Renal cortex interstitium (tissue), 3 donors: ENCODE results near the gene CLDN11. TPM values are rescaled to one million over a fixed set of nuclear protein-coding genes. Genes with fewer than 3 reads are reported as not detected.

Experiments used
- polyA plus RNA-seq, 3 donors: library from polyadenylated mRNA; unstranded; fragments of 120-200 nt; gene quantifications; one replicate each; pipeline ENCODE4 v1.2.1, GENCODE V29; 2013; ENCODE audit not compliant: insufficient read length in 3 of 3

Gene CLDN11
- polyA plus RNA-seq, 3 donors: 198 to 241 (median 225) TPM

Other genes starting within 250 kb of the CLDN11 start
- gene PHC3, start 237.1 kb upstream of the CLDN11 start, polyA plus RNA-seq: 10 to 100 TPM; 22.1 to 35.4 (median 29.4) TPM
- 10 to 100 TPM; 58.2 to 92.0 (median 79.2) TPM for gene PRKCI, start 196.4 kb upstream of the CLDN11 start, polyA plus RNA-seq
- gene SKIL, start 61.2 kb upstream of the CLDN11 start, polyA plus RNA-seq: 10 to 100 TPM; 44.0 to 56.8 (median 49.7) TPM
- gene SLC7A14, start 167.2 kb downstream of the CLDN11 start, polyA plus RNA-seq: 1 to 10 TPM; 1.4 to 2.7 (median 2.0) TPM